H1 (cell line): ENCODE results near the gene ILKAP. TPM values are rescaled to one million over a fixed set of nuclear protein-coding genes. Genes with fewer than 3 reads are reported as not detected.

ENCODE experiments used
- CTCF ChIA-PET: fragments of 300-600 bp; sonication (Branson Sonifier 250); formaldehyde crosslinking; loops from one replicate; lab custom pipeline; 2021; ENCODE audit not compliant: partially characterized antibody; lab: Charles Lee
- POLR2A ChIA-PET: fragments of 300-600 bp; sonication (Branson Sonifier 250); formaldehyde crosslinking; loops from one replicate; lab custom pipeline; 2021; ENCODE audit warnings: inconsistent platforms; ENCODE audit not compliant: partially characterized antibody; lab: Charles Lee
- DNase-seq, 2 experiments: peaks; one replicate each; pipeline versions ENCODE4 v3.0.0 to v3.0.0-alpha.2; 2010 to 2022; ENCODE audit warnings: low spot score in 2 of 2, low read depth in 1 of 2, mixed read lengths in 1 of 2
- FAIRE-seq: peaks from 2 replicates; lab custom pipeline; 2011; peaks lifted over from hg19 to GRCh38; lab: Jason Lieb, UNC
- H2AFZ ChIP-seq: 2 replicates; pipeline ENCODE4 v1.8.1; 2012; ENCODE audit warnings: low read length, inconsistent platforms
- H2AK5ac ChIP-seq: 2 replicates; pipeline ENCODE4 v1.6.1; 2013; ENCODE audit warnings: low read depth, low read length
- H2BK120ac ChIP-seq: replicated peaks from 2 replicates; pipeline ENCODE3; 2013; ENCODE audit warnings: low read depth, low read length, inconsistent platforms
- H2BK12ac ChIP-seq: 2 replicates; pipeline ENCODE4 v1.6.1; 2013; ENCODE audit warnings: low read depth, low read length
- H2BK15ac ChIP-seq: 2 replicates; pipeline ENCODE4 v1.6.1; 2013; ENCODE audit warnings: low read length
- H2BK20ac ChIP-seq: 2 replicates; pipeline ENCODE4 v1.6.1; 2013; ENCODE audit warnings: low read length
- H2BK5ac ChIP-seq: 2 replicates; pipeline ENCODE4 v1.6.1; 2013; ENCODE audit warnings: low read depth, low read length
- H3K14ac ChIP-seq: 2 replicates; pipeline ENCODE4 v1.6.1; 2013; ENCODE audit warnings: inconsistent platforms; ENCODE audit not compliant: insufficient read length
- H3K18ac ChIP-seq: 2 replicates; pipeline ENCODE4 v1.6.1; 2013; ENCODE audit warnings: low read length; ENCODE audit errors: extremely low read depth
- H3K23ac ChIP-seq: 2 replicates; pipeline ENCODE4 v1.6.1; 2013; ENCODE audit warnings: inconsistent platforms; ENCODE audit not compliant: insufficient read length
- H3K23me2 ChIP-seq: 2 replicates; pipeline ENCODE4 v1.6.1; 2013; ENCODE audit warnings: low read depth, low read length
- H3K27ac ChIP-seq: 2 replicates; pipeline ENCODE4 v1.6.1; 2011; ENCODE audit warnings: low read depth, low read length, inconsistent platforms
- H3K27me3 ChIP-seq, 4 experiments: replicated peaks in 1 of 4; 1 replicate in 1 of 4; 2 replicates in 3 of 4; pipeline versions ENCODE4 v1.6.1 to v1.8.1; 2011 to 2013; ENCODE audit warnings: low read length in 3 of 4, mild to moderate bottlenecking in 3 of 4, inconsistent platforms in 2 of 4, mixed read lengths in 2 of 4, moderate library complexity in 1 of 4; ENCODE audit not compliant: control insufficient read depth in 3 of 4, insufficient read depth in 3 of 4; ENCODE audit errors: extremely low read depth in 1 of 4
- H3K36me3 ChIP-seq, 4 experiments: 2 replicates each; pipeline versions ENCODE4 v1.6.1 to v1.8.1; 2011 to 2013; ENCODE audit warnings: mild to moderate bottlenecking in 4 of 4, low read length in 3 of 4, moderate library complexity in 2 of 4, control low read depth in 1 of 4, inconsistent platforms in 1 of 4; ENCODE audit not compliant: insufficient read depth in 4 of 4, control insufficient read depth in 2 of 4
- H3K4ac ChIP-seq: replicated peaks from 2 replicates; pipeline ENCODE3; 2013; ENCODE audit warnings: low read length, low read depth, mixed read lengths, inconsistent platforms; ENCODE audit not compliant: insufficient read length
- H3K4me1 ChIP-seq, 4 experiments: replicated peaks in 1 of 4; 1 replicate in 1 of 4; 2 replicates in 3 of 4; pipeline versions ENCODE4 v1.6.1 to v1.8.1; 2011 to 2013; ENCODE audit warnings: low read length in 3 of 4, inconsistent platforms in 2 of 4, mixed read lengths in 1 of 4; ENCODE audit not compliant: insufficient read depth in 4 of 4, control insufficient read depth in 3 of 4
- H3K4me2 ChIP-seq, 2 experiments: 2 replicates each; pipeline versions ENCODE4 v1.6.1 to v1.8.1; 2011 to 2013; ENCODE audit warnings: low read depth in 2 of 2, low read length in 2 of 2, control low read depth in 1 of 2, inconsistent platforms in 1 of 2, mild to moderate bottlenecking in 1 of 2; ENCODE audit not compliant: insufficient read depth in 1 of 2
- H3K4me3 ChIP-seq, 4 experiments: fragments of 200-600, 300-600 bp in 1 of 4; sonication (generic), shearing (Covaris generic), sonication (Bioruptor Twin) in 1 of 4; 2 replicates each; pipeline versions ENCODE4 v1.5.1 to v1.8.1; 2011 to 2016; ENCODE audit warnings: low read length in 4 of 4, low read depth in 3 of 4, control low read depth in 2 of 4, inconsistent platforms in 2 of 4, mild to moderate bottlenecking in 2 of 4, mixed read lengths in 1 of 4, moderate library complexity in 1 of 4; ENCODE audit not compliant: insufficient read depth in 2 of 4; ENCODE audit errors: extremely low read depth in 1 of 4
- H3K56ac ChIP-seq: replicated peaks from 2 replicates; pipeline ENCODE3; 2013; ENCODE audit warnings: low read depth, mild to moderate bottlenecking, mixed read lengths, low read length, inconsistent platforms; ENCODE audit not compliant: insufficient read length
- H3K79me1 ChIP-seq: 2 replicates; pipeline ENCODE4 v1.6.1; 2013; ENCODE audit warnings: low read depth, low read length, control low read depth
- H3K79me2 ChIP-seq, 2 experiments: 2 replicates each; pipeline versions ENCODE4 v1.6.1 to v1.8.1; 2012 to 2013; ENCODE audit warnings: low read length in 2 of 2, mild to moderate bottlenecking in 2 of 2, inconsistent platforms in 1 of 2; ENCODE audit not compliant: insufficient read depth in 2 of 2, control insufficient read depth in 1 of 2
- H3K9ac ChIP-seq, 4 experiments: replicated peaks in 1 of 4; 1 replicate in 1 of 4; 2 replicates in 3 of 4; pipeline versions ENCODE4 v1.6.1 to v1.8.1; 2011 to 2013; ENCODE audit warnings: low read depth in 3 of 4, low read length in 3 of 4, control low read depth in 2 of 4, mild to moderate bottlenecking in 2 of 4, moderate library complexity in 2 of 4, inconsistent platforms in 1 of 4; ENCODE audit errors: extremely low read depth in 1 of 4
- H3K9me3 ChIP-seq, 2 experiments: 2 replicates each; pipeline versions ENCODE4 v1.6.1 to v1.8.1; 2012 to 2013; ENCODE audit warnings: mild to moderate bottlenecking in 2 of 2, moderate library complexity in 2 of 2, control low read depth in 1 of 2, inconsistent platforms in 1 of 2, low read depth in 1 of 2, low read length in 1 of 2, mixed read lengths in 1 of 2; ENCODE audit not compliant: insufficient read depth in 2 of 2
- H4K20me1 ChIP-seq, 2 experiments: replicated peaks in 1 of 2; 2 replicates each; pipeline versions ENCODE3 to v1.8.1; 2011 to 2013; ENCODE audit warnings: inconsistent platforms in 2 of 2, low read length in 2 of 2, mild to moderate bottlenecking in 1 of 2; ENCODE audit not compliant: insufficient read depth in 2 of 2, control insufficient read depth in 1 of 2
- H4K5ac ChIP-seq: 2 replicates; pipeline ENCODE4 v1.6.1; 2013; ENCODE audit warnings: low read length, low read depth, mixed read lengths, inconsistent platforms; ENCODE audit not compliant: insufficient read length
- H4K8ac ChIP-seq: 2 replicates; pipeline ENCODE4 v1.8.0; 2013; ENCODE audit warnings: mild to moderate bottlenecking, moderate library complexity, low read length, inconsistent platforms; ENCODE audit not compliant: insufficient read depth; ENCODE audit errors: extremely low read depth
- H4K91ac ChIP-seq: replicated peaks from 2 replicates; pipeline ENCODE3; 2013; ENCODE audit warnings: low read length, mixed read lengths, inconsistent platforms; ENCODE audit not compliant: insufficient read length
- CBX8 ChIP-seq: fragments of 300-800, 300-1000 bp; sonication (generic); IDR thresholded peaks from 2 replicates; pipeline ENCODE4 v1.7.1; 2016; ENCODE audit warnings: low read depth, low read length, borderline replicate concordance
- EP300 ChIP-seq, 2 experiments: IDR thresholded peaks; 1 replicate in 1 of 2; 2 replicates in 1 of 2; pipeline ENCODE4 v1.6.1; 2011 to 2012; ENCODE audit warnings: low read depth in 2 of 2, low read length in 2 of 2, mild to moderate bottlenecking in 2 of 2, borderline replicate concordance in 1 of 2, inconsistent platforms in 1 of 2, moderate library complexity in 1 of 2
- RFX5 ChIP-seq: IDR thresholded peaks from 2 replicates; pipeline ENCODE4 v1.6.1; 2011; ENCODE audit warnings: low read depth, low read length, improper control_type of control experiment, borderline replicate concordance
- SP2 ChIP-seq: IDR thresholded peaks from 2 replicates; pipeline ENCODE4 v1.6.1; 2012; ENCODE audit warnings: mild to moderate bottlenecking, low read length, inconsistent platforms
- TAF1 ChIP-seq: IDR thresholded peaks from 2 replicates; pipeline ENCODE4 v1.6.1; 2011; ENCODE audit warnings: mild to moderate bottlenecking, low read depth, low read length
- WGBS, 2 experiments: shearing (Covaris generic) in 1 of 2; methylation state at CpG; one replicate each; pipeline versions ENCODE4 v1.1.6 to v1.1.7; 2013 to 2015; ENCODE audit warnings: low lambda C conversion rate in 2 of 2, mixed read lengths in 2 of 2, inconsistent platforms in 1 of 2, low coverage in 1 of 2, missing lambda C conversion rate in 1 of 2; ENCODE audit not compliant: insufficient replicate concordance in 2 of 2, insufficient coverage in 1 of 2, insufficient read length in 1 of 2; ENCODE audit errors: extremely low coverage in 1 of 2, missing lambda C conversion rate in 1 of 2; 5-methylcytosine and 5-hydroxymethylcytosine counted together
- polyA plus RNA-seq, 7 experiments: library from polyadenylated mRNA; depleted of rRNA in 3 of 7; stranded (reverse) in 5 of 7; unstranded in 2 of 7; fragments of >200 nt in 5 of 7; fragments of 200-250 nt in 2 of 7; gene quantifications; 1 replicate in 5 of 7; 2 replicates in 1 of 7; 4 replicates in 1 of 7; pipeline versions ENCODE4 v1.2.1 to v1.2.3, GENCODE V29; 2011 to 2013; ENCODE audit warnings: missing spikeins in 2 of 7, mixed read lengths in 2 of 7
- total RNA-seq: library from RNA; stranded (reverse); fragmentation: NEBNext Ultra II Directional; extraction: Animal tissue kit (Norgen Biotek cat#: 25700); gene quantifications from 2 replicates; pipeline ENCODE4 v1.2.1, GENCODE V29; 2021

The ILKAP gene
- total and polyA plus RNA-seq, 2 of the 8 experiments (the other 6 are each of a cell fraction or from before 2014, with no cell fraction given): 23.5 to 33.8 TPM

DNA sequence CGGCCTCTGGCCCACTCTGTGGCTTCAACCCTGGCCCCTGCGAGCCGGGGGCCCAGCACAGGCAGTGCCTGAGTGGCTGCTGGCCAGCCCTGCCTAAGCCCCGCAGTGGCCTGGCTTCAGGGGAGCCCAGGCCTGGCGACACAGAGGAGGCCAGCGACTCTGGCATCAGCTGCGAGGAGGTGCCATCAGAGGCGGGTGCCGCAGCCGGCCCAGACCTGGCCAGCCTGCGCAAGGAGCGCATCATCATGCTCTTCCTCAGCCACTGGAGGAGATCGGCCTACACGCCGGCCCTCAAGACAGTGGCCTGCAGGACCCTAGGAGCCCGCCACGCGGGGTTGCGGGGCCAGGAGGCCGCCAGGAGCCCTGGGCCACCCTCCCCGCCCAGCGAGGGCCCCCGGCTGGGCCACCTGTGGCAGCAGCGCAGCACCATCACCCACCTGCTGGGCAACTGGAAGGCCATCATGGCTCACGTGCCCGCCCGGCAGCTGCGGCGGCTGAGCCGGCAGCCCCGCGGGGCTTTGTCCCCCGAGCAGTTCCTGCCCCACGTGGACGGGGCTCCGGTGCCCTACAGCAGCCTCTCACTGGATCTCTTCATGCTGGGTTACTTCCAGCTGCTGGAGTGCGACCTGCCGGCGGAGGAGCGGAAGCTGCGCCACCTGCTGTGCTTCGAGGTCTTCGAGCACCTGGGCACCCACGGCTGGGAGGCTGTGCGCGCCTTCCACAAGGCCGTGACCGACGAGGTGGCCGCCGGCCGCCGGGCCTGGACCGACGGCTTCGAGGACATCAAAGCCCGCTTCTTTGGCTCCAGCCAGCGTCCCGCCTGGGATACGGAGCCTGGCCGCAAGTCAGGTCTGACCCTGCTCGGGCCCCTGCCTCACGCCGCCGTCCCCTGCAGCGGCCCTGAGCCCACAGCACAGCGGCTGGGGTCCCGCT lies 72.5 kb downstream of the ILKAP start:
- 0 out of 4 replicates have a peak, but pooled peaks cover 0 to 4% of the 10 kb centered on the region in 2 experiments for H3K9me3 ChIP-seq
- no peak overlapping the region for H2AK5ac ChIP-seq
- H3K36me3 ChIP-seq: no peaks in the 10 kb centered on the region; a peak in 1 of 8 replicates
- H2BK15ac ChIP-seq: no peak overlapping the region
- CTCF ChIA-PET: interaction anchor here (5.3 kb wide), 1 partner anchor 9 kb away, joined by 41 read pairs; the partner anchor contains the start of gene KLHL30
- H3K79me1 ChIP-seq: no peaks in the 10 kb centered on the region
- H3K27ac ChIP-seq: no peak overlapping the region
- no peak overlapping the region for H3K4ac ChIP-seq
- no peak overlapping the region for H4K5ac ChIP-seq
- no peak overlapping the region for H3K4me2 ChIP-seq
- no peak overlapping the region for H2BK5ac ChIP-seq
- no peak overlapping the region for H3K23ac ChIP-seq
- H3K4me3 ChIP-seq: no peak overlapping the region
- no peak overlapping the region for H4K91ac ChIP-seq
- H3K4me1 ChIP-seq: peaks cover 0 to 13% (median 0%) of the 10 kb centered on the region in 4 experiments; a peak in 2 of 7 replicates
- FAIRE-seq (no peak), DNase-seq (no peak)
- H3K56ac ChIP-seq: no peak overlapping the region
- TF ChIP-seq EP300 (IDR thresholded peaks at IDR 0.05; ENCODE audit: borderline replicate concordance in 1 of 2, low read depth in 2 of 2, low read length in 2 of 2) (no peak), SP2 (no peak), RFX5 (no peak), TAF1 (no peak), CBX8 (no peak)
- H3K9ac ChIP-seq: no peak overlapping the region
- POLR2A ChIA-PET: interaction anchor here (0.8 to 1.4 kb wide), 2 partner anchors 8 to 11 kb away, joined by 3 read pairs; no protein-coding TSS in a partner anchor
- WGBS, 2 experiments: 93% methylated on average over 64 of the region's 68 CpGs; no CpG with 5 or more reads in 1 of the 2 experiments
- peaks cover 0 to 9% of the 10 kb centered on the region in 2 experiments for H4K20me1 ChIP-seq
- no peak overlapping the region for H2BK120ac ChIP-seq
- H3K14ac ChIP-seq: no peak overlapping the region
- no peaks in the 10 kb centered on the region for H3K27me3 ChIP-seq
- H2BK20ac ChIP-seq: no peak overlapping the region
- H2AFZ ChIP-seq: no peak overlapping the region
- H3K23me2 ChIP-seq: peaks cover 11% of the 10 kb centered on the region; the same call in 1 of the 2 replicates
- peak overlapping the region; percentile 63; the same call in 1 of the 2 replicates for H4K8ac ChIP-seq
- no peaks in the 10 kb centered on the region for H3K79me2 ChIP-seq
- no peak overlapping the region for H3K18ac ChIP-seq
- no peak overlapping the region for H2BK12ac ChIP-seq
